HG03135 (cell line): ENCODE data around the gene REM2.

Experiments used
- ATAC-seq: cut with Tn5 transposase; IDR thresholded peaks from one replicate; pipeline ENCODE4 v1.9.1; 2021; ENCODE audit warnings: mild to moderate bottlenecking, moderate library complexity; ENCODE audit not compliant: unreplicated experiment

Gene REM2

GRCh38 chr14:22872033-22872832, 10.8 kb upstream of the REM2 start:
- ATAC-seq: peak; percentile 28

- no peak for ATAC-seq
These were observed 10.0 kb upstream of the REM2 start for GRCh38 chr14:22872833-22873520.

- ATAC-seq: no peak
These were observed 7.8 kb upstream of the REM2 start for GRCh38 chr14:22875003-22875747.

GRCh38 chr14:22875748-22876319, 7.2 kb upstream of the REM2 start:
- ATAC-seq: no peak

GRCh38 chr14:22877000-22877501, 6.0 kb upstream of the REM2 start:
- no peak for ATAC-seq

DNA sequence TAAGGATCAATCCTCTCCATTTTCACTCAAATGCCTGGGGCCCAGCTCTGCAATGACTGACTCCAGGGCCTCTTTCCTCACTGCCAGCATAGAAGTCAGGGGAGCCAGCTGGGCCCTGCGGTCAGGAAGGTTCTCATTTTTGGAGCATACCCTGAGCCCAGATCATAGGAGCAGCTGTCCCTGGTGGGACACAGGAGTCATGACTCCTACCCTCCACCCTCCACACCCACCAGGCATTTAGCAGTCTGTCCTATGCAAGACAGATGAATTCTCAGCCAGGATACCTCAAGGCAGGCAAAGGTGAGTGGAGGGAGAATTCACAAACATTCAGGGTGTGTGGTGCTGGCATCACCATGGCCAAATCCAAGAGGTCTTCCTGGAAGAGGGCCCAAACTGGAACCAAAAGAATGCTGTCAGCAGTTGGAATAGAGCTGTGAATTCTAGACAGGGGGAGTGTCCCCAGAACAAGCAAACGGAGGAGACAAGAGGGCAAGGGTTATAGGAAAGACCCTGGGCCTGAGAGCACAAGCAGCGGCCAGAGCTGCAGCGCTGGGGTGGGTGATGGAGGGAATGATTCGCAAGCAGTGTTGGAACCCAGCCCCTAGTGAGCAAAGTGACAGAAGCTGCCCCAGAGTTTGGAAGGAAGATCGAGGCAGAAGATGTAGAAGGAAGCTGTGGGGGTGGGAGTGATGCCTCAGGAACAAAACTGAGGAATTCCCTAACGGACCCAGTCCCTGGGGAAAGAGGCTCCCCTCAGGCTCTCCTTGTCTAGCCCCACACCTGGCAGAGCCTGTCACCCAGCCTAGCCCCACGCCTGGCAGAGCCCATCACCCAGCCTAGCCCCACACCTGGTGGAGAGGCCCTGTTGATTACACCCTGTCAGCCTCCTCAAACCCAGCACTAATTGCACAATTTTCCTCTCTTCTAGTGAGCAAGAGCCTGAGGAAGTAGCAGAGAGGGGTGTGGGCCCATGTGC, 4.5 kb upstream of the REM2 start:
- no peak for ATAC-seq

DNA sequence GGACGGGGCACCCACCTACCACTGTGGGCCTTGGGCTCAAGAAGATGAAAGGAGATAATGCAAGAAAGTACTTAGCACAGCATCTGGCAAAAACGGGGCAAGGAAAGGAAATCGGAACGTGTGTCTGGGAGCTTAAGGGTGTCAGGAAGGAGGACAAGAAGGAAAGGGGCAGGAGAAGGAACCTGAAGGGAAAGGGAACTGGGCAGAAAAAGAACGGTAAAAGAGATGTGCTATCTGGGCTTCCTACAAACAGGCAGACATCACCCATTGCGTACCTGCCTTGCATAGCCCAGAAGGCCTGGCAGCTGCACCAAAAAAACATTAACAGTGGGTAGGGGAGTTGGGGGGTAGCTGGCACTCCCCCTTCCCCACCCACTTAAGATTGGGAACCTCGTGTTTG, 958 bp upstream of the REM2 start:
- no peak for ATAC-seq

DNA sequence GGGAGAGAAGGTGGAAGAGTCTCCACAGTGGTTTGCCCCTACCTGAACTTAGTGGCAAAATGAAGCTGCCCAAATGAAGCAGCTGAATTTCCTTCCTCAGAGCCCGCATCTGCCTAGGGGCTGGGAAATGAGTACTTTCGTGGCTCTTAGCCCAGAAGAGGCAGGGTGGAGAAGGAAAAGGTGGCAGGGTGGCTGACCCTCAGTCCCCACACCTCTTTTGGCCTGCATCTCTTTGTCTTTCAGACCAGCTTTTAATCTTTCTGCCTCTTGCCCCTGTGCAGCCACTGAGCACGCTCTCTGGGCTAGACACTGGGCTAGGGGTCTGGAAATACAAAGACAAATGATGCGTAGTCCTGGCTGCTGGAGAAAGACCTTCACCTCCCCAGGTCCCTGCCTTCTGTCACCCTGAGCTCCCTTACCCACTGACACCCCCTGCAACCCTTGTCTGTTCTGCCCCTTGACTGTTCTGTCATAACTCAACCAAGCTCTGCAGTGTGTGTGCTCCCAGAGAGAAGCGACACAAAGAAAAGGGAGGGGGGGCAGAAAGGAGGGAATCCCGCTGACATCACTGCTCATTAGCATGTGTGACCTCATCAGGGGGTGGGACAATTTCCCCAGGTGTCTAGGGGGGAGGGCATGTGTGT, 371 bp upstream of the REM2 start:
- no peak for ATAC-seq

DNA sequence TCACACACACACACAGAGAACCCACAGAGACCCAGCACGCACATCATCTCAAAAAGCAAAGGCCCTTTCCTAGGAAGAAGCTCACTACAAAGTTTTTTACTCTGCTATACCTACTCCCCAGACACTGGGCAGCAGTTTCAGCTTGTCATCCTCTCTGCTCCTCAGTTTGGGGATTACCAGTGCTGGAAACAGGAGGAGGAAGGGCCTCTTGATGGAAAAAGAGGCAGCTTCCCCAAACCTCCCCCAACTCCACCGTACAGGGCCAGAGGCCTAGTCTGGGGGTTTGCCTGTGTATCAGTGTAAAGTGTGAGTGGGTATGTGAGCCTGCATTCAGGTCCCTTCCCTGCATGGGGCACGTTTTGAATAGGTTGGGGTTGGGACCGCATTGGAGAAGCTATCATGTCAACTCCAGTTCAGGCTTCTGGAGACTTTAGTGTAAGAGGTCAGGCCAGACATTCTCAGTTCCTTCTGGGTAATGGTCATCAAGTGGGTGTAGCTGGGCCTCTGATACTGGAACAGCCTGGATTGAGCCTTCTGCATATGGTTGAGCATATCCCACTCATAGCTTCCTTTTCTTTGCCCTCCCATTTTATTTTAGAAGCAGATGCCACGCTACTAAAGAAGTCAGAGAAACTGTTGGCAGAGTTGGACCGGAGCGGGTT, 1.2 kb downstream of the REM2 start:
- ATAC-seq: no peak

- no peak for ATAC-seq
These were observed 1.9 kb downstream of the REM2 start for GRCh38 chr14:22884738-22885523.

DNA sequence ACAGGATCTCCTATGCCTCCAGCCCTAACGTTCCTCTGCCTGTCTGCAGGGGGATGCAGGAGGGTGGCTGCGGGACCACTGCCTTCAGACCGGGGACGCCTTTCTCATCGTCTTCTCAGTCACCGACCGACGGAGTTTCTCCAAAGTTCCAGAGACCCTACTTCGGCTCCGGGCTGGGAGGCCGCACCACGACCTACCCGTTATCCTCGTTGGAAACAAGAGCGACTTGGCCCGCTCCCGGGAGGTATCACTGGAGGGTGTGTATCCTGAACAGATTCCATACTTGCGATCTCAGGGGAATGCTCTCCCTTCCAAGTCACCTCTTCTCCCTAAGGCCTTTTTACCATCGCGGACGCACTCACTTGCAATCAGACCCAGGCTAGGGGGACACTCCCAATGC, 3.0 kb downstream of the REM2 start:
- ATAC-seq: no peak

DNA sequence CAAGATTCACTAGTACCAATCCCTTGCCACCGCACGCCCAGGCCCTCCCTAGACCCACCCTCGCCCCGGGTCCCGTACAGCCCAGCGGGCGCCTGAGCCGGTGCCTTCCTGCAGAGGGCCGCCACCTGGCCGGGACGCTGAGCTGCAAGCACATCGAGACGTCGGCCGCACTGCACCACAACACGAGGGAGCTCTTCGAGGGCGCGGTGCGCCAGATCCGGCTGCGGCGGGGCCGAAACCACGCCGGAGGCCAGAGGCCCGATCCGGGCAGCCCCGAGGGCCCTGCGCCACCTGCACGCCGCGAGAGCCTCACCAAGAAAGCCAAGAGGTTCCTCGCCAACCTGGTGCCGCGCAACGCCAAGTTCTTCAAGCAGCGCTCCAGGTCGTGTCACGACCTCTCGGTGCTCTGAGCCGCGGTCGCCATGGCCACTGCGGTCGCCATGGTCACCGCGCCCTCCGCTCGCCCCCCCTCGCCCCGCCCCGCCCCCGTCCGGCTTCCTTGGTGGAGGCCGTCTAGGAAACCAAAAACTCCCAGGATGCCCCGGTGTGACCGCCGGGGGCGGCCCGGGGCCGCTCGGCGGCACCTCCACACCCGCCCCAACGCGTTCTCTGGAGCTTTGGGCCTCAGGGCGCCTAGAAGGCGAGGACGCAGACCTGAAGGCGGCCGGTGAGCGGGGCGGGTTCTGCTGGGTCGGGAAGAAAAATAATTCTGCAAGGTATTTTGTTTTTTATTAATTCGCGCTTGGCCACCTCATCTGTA, 3.7 kb downstream of the REM2 start:
- ATAC-seq: peak; percentile 52

DNA sequence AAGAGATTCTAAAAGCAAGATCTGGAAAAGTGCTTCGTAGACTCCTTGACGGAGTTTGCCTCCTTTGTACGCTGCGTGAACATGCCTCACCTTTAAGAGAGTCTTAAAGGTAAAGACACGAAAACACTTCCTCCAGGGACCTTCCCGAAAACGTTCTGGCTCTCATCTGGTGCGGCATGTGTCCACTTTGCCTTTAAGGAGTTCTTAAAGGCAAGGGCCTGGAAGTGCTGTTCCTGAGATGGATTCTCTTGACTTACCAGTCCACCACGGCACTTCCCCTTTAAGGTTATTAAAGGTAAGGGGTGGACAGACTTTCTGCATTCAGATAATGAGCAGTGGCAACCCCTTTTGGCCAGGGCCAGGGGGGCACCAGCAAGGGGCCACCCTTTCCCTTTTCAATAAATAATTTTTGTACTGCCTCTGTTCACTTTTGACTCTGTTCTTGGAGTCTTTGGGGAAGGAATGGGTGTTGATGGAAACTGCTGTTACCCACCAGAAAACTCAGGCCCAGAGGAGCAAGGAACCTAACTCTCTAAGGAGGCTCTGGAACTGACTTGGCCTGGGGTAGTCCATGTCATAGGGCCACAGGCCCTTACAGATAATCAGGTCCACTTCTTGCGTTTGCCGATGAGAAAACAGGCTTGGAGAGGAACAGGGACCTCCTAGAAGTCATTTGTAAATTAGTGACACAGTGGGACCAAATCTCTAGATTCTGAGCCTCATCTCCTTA, 4.4 kb downstream of the REM2 start:
- peak; percentile 38 for ATAC-seq

- ATAC-seq: peak; percentile 44
These were observed 5.0 kb downstream of the REM2 start for GRCh38 chr14:22887990-22888378.

DNA sequence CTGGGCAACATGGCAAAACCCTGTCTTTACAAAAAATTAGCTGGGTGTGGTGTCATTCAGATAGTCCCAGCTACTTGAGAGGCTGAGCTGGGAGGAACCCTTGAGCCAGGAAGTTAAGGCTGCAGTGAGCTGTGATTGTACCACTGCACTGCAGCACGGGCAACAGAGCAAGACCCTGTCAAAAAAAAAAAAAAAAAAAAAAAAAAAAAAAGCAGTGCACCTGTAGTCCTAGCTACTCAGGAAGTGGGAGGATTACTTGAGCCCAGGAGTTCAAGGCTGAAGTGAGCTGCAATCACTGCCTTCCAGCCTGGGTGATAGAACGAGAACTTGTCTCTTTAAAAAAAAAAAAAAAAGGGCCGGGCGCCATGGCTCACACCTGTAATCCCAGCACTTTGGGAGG, 5.6 kb downstream of the REM2 start:
- ATAC-seq: no peak

DNA sequence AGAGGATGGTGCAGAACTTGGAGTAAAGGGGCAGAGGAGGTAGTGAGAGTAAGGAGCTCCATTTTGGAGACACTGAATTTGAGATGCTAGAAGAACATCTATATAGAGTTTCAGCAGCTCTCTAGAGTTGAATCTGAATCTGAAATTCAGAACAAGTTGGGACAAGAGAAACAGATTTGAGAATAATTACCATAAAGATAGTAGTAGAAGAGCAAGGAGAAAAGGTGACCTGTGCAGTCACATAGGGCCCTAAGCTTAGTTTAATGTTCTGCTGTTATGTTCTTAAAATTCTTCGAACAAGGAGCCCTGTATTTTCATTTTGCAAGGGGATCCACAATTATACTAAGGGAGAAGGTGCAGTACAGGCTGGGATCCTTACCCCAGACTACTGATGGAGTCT, 7.4 kb downstream of the REM2 start:
- no peak for ATAC-seq

- ATAC-seq: no peak
These were observed 9.5 kb downstream of the REM2 start for GRCh38 chr14:22892488-22892887.
